Heart left ventricle (tissue), 16 donors: ENCODE data around the gene TTC7B. TPM values are rescaled to one million over a fixed set of nuclear protein-coding genes. Genes with fewer than 3 reads are reported as not detected.
A peak's percentile ranks its signal among the peaks of the same experiment; 100 is the strongest.
"Not testable (repeated sequence)": the region's sequence is repeated elsewhere in the genome, so short reads cannot be mapped to it uniquely, and the experiment has no call there.

ENCODE experiments used
- ATAC-seq, 4 donors: fragments of 200-7000 bp; cut with Tn5 transposase; one replicate each; pipeline ENCODE4 v1.9.1; 2020 to 2022; ENCODE audit warnings: moderate library complexity in 4 of 4, mild to moderate bottlenecking in 3 of 4, moderate number of reproducible peaks in 1 of 4
- DNase-seq, 5 donors: peaks; one replicate each; pipeline ENCODE4 v3.0.0-alpha.2; 2020
- H3K27ac ChIP-seq, 12 donors: fragments of 200-600 bp; sonication (generic) in 4 of 12; one replicate each; pipeline versions ENCODE4 v1.5.0 to v1.8.0; 2016 to 2022; ENCODE audit warnings: mild to moderate bottlenecking in 2 of 12
- H3K27me3 ChIP-seq, 9 donors: fragments of 200-600 bp; sonication (generic) in 2 of 9; one replicate each; pipeline versions ENCODE4 v1.5.1 to v1.8.0; 2016 to 2022; ENCODE audit warnings: mild to moderate bottlenecking in 3 of 9
- H3K36me3 ChIP-seq, 9 donors: fragments of 200-600 bp; sonication (generic) in 2 of 9; one replicate each; pipeline versions ENCODE4 v1.5.0 to v1.8.0; 2018 to 2022; ENCODE audit warnings: mild to moderate bottlenecking in 2 of 9
- H3K4me1 ChIP-seq, 12 donors: fragments of 200-600 bp; sonication (generic) in 4 of 12; one replicate each; pipeline versions ENCODE4 v1.5.0 to v1.8.0; 2016 to 2022; ENCODE audit warnings: mild to moderate bottlenecking in 3 of 12
- H3K4me3 ChIP-seq, 12 donors: fragments of 200-600 bp; sonication (generic) in 4 of 12; one replicate each; pipeline versions ENCODE4 v1.5.0 to v1.8.0; 2017 to 2022; ENCODE audit warnings: mild to moderate bottlenecking in 9 of 12, moderate library complexity in 4 of 12
- H3K9me3 ChIP-seq, 12 donors: fragments of 200-600 bp; sonication (generic) in 4 of 12; one replicate each; pipeline versions ENCODE4 v1.5.0 to v1.8.0; 2016 to 2022; ENCODE audit warnings: mild to moderate bottlenecking in 1 of 12
- POLR2A ChIP-seq, 2 donors: fragments of 450-650 bp; IDR thresholded peaks; one replicate each; pipeline ENCODE4 v1.6.1; 2017; ENCODE audit warnings: antibody characterized with exemption in 2 of 2, mild to moderate bottlenecking in 2 of 2, moderate library complexity in 2 of 2
- WGBS, 4 donors: extraction: QIAGEN DNeasy Blood & Tissue Kit in 2 of 4; methylation state at CpG; one replicate each; pipeline versions ENCODE4 v1.1.5 to v1.1.7; 2013 to 2018; 5-methylcytosine and 5-hydroxymethylcytosine counted together
- intact Hi-C, 10 donors: fragments of 100-400 bp; cut with DNase I; formaldehyde crosslinking; loops; one replicate each; pipeline versions ENCODE4 v1.11.1 to v1.14.2; 2022
- polyA plus RNA-seq, 2 donors: library from polyadenylated mRNA; stranded (reverse); fragments of 200-250 nt; gene quantifications; one replicate each; pipeline ENCODE4 v1.2.3, GENCODE V29; 2013
- total RNA-seq, 9 donors: library from RNA; depleted of rRNA in 2 of 9; stranded (reverse); fragments of >200 nt in 2 of 9; fragmentation: NEBNext Ultra II Directional in 3 of 9; extraction: Animal tissue kit (Norgen Biotek cat#: 25700) in 3 of 9; gene quantifications; one replicate each; pipeline versions ENCODE4 v1.1.0 to v1.2.4, GENCODE V29; 2016 to 2023
- TF ChIP-seq, protein P1 (sequence below), 12 donors: fragments of 200-600 bp; sonication (generic) in 4 of 12; IDR thresholded peaks; one replicate each; pipeline versions ENCODE4 v1.5.0 to v1.8.0; 2018 to 2022; ENCODE audit warnings: antibody characterized with exemption in 12 of 12, mild to moderate bottlenecking in 5 of 12
- donor health status: ischemic (EF 13 %, LVEDD 7.1; RV severe dilation, severe dysfunction).
- donor health status: healthy with polysubstance abuse.
- donor health status: DM: no; HTN: yes; CAD: no.
- donor health status: DM: no; HTN: no; CAD: no.
- donor health status: ischemic (EF 25% LVEDD 6.9; RV normal size, moderate dysfunction).
- donor health status: ischemic (EF 25% LVEDD 5.7; RV mildly dilated, moderate dysfunction).
- donor health status: healthy.
- donor health status: DM: yes; HTN: yes; CAD: no.
- donor health status: ischemic (EF 35%, LVEDD 5.7; RV mildly dilated, moderate dysfunction).
- donor health status: nonischemic (EF 11% LVEDD 7.7; RV severe dilation, severe dysfunction).
- donor health status: DM: yes; HTN: yes; CAD: no.
- donor health status: PGD.
- donor health status: ischemic (EF 29% LVEDD 5.4; RV normal size, mild dysfunction).
- donor health status: nonischemic (EF 23%, LVEDD 6.1; RV moderate dilation, normal function).

TTC7B gene
- total and polyA plus RNA-seq, 11 donors = 20.3 to 76.1 (median 62.6) TPM

DNA sequence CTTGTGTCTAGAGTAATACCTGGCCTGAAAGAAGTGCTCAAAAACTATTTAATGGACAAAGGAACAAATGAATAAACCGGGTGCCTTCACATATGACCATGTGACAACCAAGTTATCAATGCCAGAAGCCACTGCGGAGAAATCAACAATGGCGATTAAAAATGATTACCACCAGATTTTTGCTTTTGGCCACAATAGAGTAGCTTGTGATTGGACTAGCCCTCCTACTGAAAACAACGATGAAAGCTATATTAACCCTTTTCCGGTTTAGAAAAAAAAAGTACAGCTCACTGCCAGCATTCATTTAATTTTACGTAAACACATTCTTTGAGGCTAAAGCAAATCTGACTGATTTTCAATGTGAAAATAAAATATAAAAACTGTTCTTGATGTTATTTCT lies 41.6 kb upstream of the TTC7B start:
- Histone ChIP-seq H3K27me3 (no peaks in the 10 kb centered on the region), H3K36me3 (no peaks in the 10 kb centered on the region), H3K9me3 (no peaks in the 10 kb centered on the region), H3K4me3 (no peak overlapping the region), H3K4me1 (no peaks in the 10 kb centered on the region), H3K27ac (no peak overlapping the region)
- 84 to 88% (median 87%) methylated on average over 6 of the region's 6 CpGs for WGBS, 4 donors
- TF ChIP-seq, protein P1, sequence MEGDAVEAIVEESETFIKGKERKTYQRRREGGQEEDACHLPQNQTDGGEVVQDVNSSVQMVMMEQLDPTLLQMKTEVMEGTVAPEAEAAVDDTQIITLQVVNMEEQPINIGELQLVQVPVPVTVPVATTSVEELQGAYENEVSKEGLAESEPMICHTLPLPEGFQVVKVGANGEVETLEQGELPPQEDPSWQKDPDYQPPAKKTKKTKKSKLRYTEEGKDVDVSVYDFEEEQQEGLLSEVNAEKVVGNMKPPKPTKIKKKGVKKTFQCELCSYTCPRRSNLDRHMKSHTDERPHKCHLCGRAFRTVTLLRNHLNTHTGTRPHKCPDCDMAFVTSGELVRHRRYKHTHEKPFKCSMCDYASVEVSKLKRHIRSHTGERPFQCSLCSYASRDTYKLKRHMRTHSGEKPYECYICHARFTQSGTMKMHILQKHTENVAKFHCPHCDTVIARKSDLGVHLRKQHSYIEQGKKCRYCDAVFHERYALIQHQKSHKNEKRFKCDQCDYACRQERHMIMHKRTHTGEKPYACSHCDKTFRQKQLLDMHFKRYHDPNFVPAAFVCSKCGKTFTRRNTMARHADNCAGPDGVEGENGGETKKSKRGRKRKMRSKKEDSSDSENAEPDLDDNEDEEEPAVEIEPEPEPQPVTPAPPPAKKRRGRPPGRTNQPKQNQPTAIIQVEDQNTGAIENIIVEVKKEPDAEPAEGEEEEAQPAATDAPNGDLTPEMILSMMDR (IDR thresholded peaks at IDR 0.05) = no peak
- intact Hi-C loops = no loop called here
- DNase-seq (no peak), ATAC-seq (no peak)

- DNase-seq, ATAC-seq, H3K4me3 ChIP-seq, H3K27ac ChIP-seq, intact Hi-C loops, H3K9me3 ChIP-seq, H3K27me3 ChIP-seq, H3K4me1 ChIP-seq, H3K36me3 ChIP-seq: not testable (repeated sequence)
- WGBS, 4 donors = 85 to 93% (median 92%) methylated on average over 5 of the region's 5 CpGs
Measured at GRCh38 chr14:90856115-90856514, 39.9 kb upstream of the TTC7B start.

- Histone ChIP-seq H3K9me3 (no peaks in the 10 kb centered on the region), H3K4me3 (no peak overlapping the region), H3K36me3 (no peaks in the 10 kb centered on the region), H3K4me1 (peaks cover 0 to 25% (median 14%) of the 10 kb centered on the region in 12 donors), H3K27ac (no peak overlapping the region), H3K27me3 (no peaks in the 10 kb centered on the region)
- intact Hi-C loops = no loop called here
- no peak for DNase-seq
- ATAC-seq = no peak
- TF ChIP-seq, protein P1 (IDR thresholded peaks at IDR 0.05) = no peak
- TF ChIP-seq POLR2A (IDR thresholded peaks at IDR 0.05) = no peak
Measured at GRCh38 chr14:90853116-90853515, 36.9 kb upstream of the TTC7B start.

- no peak for ATAC-seq
- 75 to 84% (median 80%) methylated on average over 5 of the region's 5 CpGs for WGBS, 4 donors
- Histone ChIP-seq H3K36me3 (no peaks in the 10 kb centered on the region), H3K4me1 (peaks cover 0 to 25% (median 14%) of the 10 kb centered on the region in 12 donors), H3K27me3 (no peaks in the 10 kb centered on the region), H3K9me3 (no peaks in the 10 kb centered on the region), H3K4me3 (no peak overlapping the region), H3K27ac (peak overlapping the region in 4 of 12 donors; percentile 10 to 51 (median 27))
- no peak for DNase-seq
- TF ChIP-seq, protein P1 (IDR thresholded peaks at IDR 0.05) = no peak
- no peak for TF ChIP-seq POLR2A (IDR thresholded peaks at IDR 0.05)
- intact Hi-C loops = no loop called here
Measured at GRCh38 chr14:90851327-90852036, 35.3 kb upstream of the TTC7B start.

DNA sequence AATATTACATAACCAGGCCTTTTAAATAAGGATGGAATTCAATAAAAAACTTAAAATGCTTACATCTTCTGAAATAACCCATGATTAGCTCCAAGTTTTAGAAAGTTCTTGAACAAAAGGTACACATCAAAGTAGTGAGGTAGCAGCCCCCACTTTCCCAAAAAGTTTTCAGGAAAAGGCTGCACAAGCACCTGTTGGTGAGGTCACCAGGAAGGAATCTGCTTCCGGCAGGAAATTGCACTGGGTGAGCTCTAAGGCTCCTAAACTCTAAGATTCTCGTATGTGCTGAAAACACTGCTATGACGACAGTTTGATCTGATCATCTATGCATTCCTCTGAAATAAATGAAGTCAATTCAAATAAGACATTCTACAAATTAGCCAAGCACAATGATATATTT lies 34.3 kb upstream of the TTC7B start:
- no peak overlapping the region for H3K4me3 ChIP-seq
- ATAC-seq = peak in 3 of 4 donors; percentile 31 to 92 (median 74)
- intact Hi-C loops = no loop called here
- no peaks in the 10 kb centered on the region for H3K9me3 ChIP-seq
- TF ChIP-seq, protein P1 (IDR thresholded peaks at IDR 0.05) = no peak
- TF ChIP-seq POLR2A (IDR thresholded peaks at IDR 0.05) = no peak
- 32 to 52% (median 42%) methylated on average over 3 of the region's 3 CpGs for WGBS, 4 donors
- peaks cover 0 to 25% (median 14%) of the 10 kb centered on the region in 12 donors for H3K4me1 ChIP-seq
- no peaks in the 10 kb centered on the region for H3K36me3 ChIP-seq
- peak overlapping the region in 9 of 12 donors; percentile 7 to 58 (median 18) for H3K27ac ChIP-seq
- DNase-seq = no peak
- no peaks in the 10 kb centered on the region for H3K27me3 ChIP-seq
